ENCODE results near the gene F2RL3. TPM values are rescaled to one million over a fixed set of nuclear protein-coding genes. Genes with fewer than 3 reads are reported as not detected.

F2RL3 gene
- 3.6 and 5.3 TPM in 2 replicates for total RNA-seq

GRCh38 chr19:16888629-16889365 is at the start of gene F2RL3:
F2RL3 (plus strand) TSS chr19:16888999; CDS start chr19:16889190, 191 bp downstream.

Other genes starting within 250 kb of the F2RL3 start
- 75.2 and 79.1 TPM in 2 replicates for gene SMIM7, start 228.9 kb upstream of the F2RL3 start, total RNA-seq
- 0.20 and 0.69 TPM in 2 replicates for gene TMEM38A, start 227.9 kb upstream of the F2RL3 start, total RNA-seq
- not detected in 2 replicates for gene NWD1, start 169.2 kb upstream of the F2RL3 start, total RNA-seq
- 27.6 and 30.0 TPM in 2 replicates for gene SIN3B, start 59.6 kb upstream of the F2RL3 start, total RNA-seq
- 0.20 and 0.80 TPM in 2 replicates for gene CPAMD8, start 137.8 kb downstream of the F2RL3 start, total RNA-seq
- 12.8 and 15.5 TPM in 2 replicates for gene HAUS8, start 186.5 kb downstream of the F2RL3 start, total RNA-seq
- gene MYO9B, start 186.8 kb downstream of the F2RL3 start, total RNA-seq: 69.8 and 80.9 TPM in 2 replicates